ENCODE data around the gene ZNF474.

DNA sequence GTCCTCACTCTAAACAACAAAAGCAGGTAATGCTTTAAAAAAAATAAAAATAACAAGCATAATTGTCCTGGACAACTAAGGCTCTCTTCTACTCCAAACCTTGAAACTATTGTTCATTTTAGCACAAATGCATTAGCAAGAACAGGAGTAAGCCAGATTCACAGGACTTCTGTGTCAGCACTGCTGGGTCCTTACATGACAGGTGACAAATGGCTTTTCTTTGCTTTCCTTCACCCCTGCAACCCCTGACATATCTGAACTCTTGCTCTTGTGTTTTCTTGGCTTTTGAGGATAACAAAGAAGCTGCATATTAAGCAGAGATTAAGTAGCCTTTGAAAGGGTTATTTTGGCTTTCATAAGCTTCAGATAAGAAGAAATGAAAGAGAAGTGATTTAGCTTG is 71.1 kb downstream of the ZNF474 start:
- no peak for TF ChIP-seq CTCF (conservative IDR thresholded peaks at IDR 0.05; ENCODE audit: low read depth, low read length)
- no peak for TF ChIP-seq EZH2 (IDR thresholded peaks at IDR 0.05; ENCODE audit: low read length, unreplicated experiment)

All from PC-3 (cell line).